Activated gamma-delta T cell treated with anti-CD3 and anti-CD28 coated beads, Interleukin-2, amount 50 U/mL, for 16 hours (primary cell): ENCODE results near the gene NPLOC4.

Source experiments
- DNase-seq: peaks from one replicate; pipeline ENCODE4 v3.0.0-alpha.2; 2020; ENCODE audit warnings: low read depth

The NPLOC4 gene

DNA sequence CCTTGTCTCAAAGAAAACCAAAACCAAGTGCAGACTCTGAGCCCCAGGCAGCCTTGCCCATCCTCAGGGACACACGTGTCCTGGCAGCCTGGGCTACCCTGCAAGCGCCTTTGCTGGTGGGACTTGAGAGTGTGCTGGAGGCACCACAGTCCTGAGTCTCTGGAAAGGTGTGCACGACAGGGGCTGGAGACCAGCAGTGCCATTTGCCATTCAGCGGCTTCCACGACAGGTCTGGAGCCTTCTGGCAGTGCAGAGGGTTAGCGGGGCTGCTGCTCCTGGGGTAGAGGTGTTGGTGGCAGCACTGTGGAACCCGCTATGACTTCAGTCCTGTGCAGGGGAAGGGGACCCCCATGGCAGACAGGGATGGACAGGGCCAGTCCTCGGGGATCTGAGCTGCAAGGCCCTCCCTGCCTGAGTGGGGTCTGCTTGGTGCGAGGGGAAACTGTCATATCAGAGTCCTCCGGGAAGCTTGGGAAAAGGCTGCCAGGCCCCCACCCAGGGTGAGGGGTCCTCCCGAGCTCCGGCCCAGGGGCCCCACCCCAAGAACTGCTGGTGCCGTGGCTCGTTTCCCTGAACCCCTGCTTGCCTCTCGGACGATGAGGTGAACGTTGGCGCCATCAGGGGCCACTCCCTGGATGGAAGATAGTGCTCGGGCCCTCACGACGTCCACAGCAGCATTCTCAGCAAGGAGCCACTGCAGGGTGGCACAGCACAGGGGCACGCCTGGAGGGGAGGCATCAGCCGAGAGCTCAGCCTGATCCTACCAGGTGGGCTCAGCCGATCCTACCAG lies 91.6 kb downstream of the NPLOC4 start:
- no peak for DNase-seq

DNA sequence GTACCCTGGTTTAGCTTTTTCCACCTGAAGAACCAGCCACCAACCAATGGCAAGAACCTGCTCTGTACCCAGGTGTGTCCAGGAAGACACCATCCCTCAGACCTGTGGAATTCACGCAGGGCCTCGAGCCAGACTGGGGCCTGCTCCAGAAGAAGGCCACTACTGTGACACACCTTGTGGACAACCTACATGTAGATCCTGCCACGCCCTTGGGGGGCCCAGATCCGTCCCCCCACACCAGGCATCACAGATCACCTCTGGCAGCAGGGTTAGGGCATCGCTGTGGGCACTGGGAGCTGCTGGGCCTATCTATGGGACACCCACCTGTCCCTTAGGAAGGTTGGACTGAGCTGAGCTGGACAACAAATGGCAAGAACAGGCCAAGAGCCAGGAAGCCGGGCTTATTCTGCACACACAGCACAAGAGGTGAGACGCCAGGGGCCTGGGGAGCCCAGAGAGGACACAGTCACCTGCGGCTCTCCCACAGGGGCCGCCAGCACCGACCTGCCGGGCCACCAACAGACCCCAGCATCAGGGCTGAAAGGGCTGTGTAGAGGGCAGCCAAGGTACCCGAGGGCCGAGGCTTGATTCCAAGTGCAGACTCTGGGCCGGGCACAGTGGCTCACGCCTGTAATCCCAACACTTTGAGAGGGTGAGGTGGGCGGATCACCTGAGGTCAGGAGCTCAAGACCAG lies 92.5 kb downstream of the NPLOC4 start:
- DNase-seq = no peak

DNA sequence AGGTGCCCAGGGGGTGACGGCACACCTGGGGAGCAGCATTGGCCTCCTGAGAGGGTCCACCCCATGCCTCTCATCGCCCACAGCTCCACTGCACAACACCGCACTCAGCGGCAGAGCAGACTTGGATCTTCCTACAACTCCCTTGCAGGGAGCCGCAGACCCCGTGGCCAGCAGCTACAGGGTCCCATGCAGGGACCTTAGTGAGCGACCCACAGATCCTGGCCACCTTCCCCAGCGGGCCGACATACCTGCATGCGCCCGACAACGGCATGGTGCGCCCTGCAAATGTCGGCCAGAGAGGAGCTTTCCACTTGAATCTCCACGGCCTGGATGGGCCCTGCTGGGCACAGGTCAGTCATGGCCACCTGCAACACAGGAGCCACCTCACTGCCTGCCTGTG lies 93.2 kb downstream of the NPLOC4 start:
- DNase-seq = no peak

DNA sequence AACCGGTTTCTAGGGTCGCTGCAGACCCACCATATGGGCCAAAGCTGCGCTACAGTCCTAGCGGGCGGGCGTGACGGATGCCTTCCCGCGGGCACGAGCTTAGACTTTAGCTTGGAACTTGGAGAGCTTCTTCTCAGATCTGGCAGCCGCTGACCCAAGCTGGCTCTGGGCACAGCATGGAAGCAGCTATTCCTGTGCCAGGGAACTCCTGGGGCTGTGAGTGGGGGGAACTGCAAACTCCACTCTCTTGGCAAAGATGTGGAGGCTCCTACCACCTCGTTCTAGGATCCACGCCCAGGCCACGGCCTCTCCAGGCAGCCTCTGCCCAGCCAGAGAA lies 93.6 kb downstream of the NPLOC4 start:
- no peak for DNase-seq

DNA sequence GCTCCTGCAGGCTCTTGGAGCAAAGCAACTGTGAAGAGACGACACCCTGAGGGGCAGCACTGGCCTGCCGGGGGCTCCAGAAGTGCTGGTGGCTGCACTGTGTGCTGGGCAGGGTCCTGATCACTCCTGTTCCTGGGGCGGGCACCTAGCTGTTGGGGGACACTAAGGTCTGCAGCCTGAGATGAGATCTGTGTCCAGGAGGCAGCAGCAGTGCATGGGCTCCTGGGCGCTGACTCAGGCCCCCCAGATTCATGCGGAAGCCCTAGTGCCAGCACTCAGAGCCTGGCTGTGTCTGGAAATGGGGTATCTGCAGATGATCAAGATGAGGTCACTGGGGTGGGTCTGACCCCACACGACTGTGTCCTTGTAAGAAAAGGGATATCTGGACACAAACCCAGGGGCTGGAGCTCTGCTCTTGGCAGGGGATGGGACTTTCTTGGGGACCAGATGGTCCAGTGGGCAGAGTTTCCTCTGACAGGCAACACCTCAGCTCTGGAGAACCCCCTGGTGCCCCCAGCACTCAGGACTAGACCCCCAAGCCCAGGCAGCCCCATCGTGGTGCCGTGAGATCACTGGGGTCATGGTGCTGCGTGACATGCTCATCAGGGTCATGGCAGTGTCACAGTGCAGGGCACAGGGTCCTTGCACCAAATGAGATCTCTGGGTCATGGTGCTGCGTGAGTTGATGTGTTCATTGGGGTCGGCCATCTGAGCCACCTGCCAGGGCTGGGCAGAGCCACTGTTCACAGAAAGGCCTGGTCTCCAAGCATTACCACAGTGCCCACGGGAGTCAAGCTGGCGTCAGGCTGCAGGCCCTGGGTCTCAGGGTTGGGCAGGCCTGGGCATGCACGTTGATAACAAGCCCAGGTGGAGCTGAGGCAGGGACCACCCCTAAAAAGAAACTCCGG lies 94.2 kb downstream of the NPLOC4 start:
- DNase-seq = no peak

DNA sequence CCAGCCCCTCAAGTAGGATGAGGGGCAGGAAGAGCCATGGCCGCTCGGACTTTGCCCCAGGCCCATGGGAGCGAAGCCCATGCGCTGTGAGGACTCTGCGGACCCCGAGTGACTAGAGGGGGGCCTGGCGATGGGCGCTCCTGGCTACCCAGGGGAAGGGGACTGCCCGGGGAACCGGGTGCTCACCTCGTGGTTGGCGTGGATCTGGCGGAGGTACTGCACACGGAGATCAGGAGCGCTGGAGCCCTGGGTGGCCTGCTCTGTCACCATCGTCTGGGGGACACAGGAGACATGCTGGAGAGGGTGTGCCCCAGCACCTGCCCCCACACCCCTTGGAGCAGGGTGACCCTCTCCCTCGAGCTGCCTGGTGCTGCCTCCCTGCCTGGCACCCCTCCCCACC lies 95.8 kb downstream of the NPLOC4 start:
- no peak for DNase-seq

DNA sequence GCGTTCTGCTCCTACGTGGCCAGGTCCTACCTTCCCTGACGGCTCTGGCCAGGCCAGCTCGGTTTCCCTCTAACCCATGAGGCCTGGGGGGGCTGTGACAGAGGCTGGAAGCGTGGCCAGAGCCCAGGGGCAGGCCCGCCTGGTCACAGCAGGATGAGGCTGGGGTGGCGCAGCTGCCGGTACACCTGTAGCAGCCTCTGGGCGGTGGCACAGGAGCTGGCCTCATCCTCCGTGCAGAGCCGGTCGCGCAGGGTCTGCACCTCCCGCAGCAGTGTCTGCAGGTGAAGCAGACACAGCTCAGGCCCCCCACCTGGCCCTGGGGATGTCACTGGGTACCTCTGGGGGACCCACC lies 96.3 kb downstream of the NPLOC4 start:
- DNase-seq = no peak

DNA sequence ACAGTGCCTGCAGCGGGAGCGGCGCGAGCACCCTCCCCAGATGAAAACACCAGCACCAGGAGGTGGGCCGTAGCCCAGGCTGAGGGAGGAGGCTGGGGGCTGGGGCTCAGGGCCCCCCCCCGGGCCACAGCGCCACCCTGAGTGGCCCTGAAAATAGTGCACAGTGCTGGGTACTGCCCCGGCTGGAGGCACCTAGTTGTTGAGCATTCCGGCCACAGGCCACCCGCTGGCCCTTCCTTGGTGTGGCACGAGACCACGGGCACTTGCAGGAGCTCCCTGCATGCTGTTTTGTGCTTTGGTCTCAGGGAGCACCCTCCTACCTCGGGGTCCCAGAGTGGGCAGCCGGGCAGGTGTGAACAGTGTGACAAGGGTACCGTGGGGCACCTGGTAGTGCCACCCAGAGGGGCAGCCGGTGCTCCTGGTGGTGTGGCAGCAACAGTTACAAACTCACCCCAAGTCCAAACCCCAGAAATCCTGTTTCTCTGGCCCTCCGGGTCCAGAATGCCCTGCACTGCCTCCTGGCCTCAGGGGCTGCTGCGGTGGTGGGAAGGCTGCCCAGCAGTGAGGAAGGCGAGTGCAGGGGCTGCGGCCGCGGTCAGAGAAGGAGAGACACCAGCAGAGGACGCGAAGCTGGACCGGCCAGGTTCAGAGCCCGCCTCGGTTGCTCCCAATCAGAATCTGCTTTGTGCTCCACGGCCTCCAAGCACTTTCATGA lies 96.8 kb downstream of the NPLOC4 start:
- no peak for DNase-seq

DNA sequence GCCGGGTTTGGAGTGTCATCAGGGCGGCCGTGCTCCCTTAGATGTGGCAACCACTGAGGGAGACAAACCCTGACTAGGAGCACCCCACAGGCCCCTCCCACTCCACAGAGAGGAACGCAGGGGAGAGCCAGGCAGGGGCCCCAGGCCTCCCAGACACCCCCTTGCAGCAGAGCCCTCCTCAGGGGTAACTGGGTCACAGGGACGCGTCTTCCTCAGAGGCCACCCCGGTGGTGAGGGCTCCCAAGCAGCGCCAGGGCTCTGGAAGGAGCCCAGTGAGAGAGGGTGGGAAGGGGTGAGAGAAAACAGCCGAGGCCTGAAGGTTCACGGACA lies 97.4 kb downstream of the NPLOC4 start:
- DNase-seq = no peak

DNA sequence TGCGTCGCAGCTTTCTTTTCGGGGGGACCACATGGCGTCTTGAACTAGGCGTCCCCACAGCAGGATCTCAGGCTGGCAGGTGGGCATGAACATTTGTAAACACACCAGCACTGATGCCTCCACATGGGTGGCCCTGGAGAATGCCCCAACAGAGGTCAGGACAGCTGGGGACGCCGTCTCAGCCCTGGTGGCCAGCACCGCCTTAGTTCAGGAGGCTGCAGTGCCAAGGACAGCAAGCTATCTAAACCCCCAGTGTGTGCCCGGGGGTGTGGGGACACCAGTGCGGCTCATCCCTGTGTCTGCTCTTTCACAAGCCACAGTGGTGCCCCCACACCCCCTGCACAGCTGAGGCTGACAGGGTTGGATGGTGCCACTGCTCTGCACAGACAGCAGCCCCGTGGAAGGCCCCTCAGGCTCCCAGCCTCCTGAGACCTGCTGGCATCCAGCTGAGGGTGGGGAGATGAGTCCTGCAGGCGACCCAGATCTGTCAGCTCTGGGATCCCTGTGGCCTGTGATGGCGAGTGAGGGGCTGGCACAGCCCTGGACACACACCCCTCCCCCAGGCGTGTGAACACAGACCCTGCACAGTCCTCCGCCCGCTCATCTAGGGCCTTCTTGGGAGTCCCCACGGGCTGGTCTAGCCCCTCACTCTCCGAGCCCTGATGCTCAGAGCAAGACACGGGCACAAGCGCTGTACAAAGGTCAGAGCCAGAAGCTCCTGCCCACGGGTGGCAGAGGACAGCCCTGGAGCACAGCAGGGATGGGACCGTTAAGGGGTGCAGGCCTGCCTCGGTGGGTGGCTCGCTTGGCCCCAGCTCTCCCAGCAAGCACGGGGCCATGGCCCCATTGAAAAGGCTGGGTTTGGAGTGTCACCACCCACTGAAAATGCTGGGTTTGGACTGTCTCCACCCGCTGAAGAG lies 98.0 kb downstream of the NPLOC4 start:
- DNase-seq = no peak

DNA sequence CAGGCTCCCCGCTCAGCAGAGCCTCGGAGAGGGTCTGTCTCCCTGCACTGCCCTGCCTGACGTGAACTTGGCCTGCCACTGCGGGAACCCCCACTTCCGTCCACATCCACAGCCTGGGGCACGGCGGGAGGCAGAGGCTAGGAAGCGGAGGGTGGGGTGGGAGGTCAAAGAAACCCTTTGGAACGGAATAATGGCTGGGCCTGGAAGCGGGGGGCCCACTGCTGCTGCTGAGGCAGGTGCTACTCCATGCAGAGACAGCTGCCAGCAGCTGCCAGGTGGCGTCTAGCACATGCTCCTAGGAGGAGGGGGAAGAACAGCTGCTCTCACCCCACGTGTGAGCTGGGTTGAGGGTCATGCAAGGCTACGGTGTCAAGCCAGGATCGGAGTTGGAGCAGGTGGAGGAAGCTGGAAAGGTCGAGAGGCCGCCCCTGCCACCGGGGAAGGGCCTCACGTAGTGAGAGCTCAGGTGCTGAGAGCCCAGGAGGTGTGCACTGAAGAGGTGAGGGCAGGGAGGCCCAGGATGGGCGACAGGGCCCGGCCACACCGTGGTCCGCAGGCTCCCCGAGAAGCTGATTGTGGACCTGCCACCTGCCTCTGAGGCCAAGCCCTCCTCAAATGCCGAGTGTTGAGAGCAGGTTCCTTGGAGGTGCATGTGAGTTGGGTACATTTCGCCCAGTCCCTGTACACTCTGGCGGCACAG lies 98.9 kb downstream of the NPLOC4 start:
- no peak for DNase-seq

DNA sequence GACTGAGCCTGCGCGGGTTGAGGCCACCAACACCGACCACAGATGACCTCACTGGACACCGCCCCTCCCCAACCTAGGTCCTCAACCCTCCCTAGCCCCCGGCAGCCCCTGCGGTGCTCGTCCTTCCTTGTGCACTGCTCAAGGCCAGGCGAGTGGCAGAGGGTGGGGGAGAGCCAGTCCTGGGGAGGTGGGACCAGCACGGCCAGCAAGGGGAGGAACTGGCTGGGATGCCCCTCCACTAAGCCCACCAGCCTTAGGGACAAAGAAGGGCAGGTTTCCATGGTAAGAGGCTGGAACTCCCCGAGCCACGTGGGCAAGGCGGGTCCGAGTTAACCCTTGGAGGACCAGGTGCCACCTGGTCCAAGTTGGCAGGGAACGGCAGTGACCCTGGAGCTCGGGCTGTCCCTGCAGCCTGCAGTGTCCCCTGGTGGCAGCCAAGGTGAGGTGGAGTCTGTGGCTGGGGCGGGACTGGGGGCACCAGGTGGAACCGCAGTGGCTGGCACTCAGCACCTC lies 99.5 kb downstream of the NPLOC4 start:
- no peak for DNase-seq

DNA sequence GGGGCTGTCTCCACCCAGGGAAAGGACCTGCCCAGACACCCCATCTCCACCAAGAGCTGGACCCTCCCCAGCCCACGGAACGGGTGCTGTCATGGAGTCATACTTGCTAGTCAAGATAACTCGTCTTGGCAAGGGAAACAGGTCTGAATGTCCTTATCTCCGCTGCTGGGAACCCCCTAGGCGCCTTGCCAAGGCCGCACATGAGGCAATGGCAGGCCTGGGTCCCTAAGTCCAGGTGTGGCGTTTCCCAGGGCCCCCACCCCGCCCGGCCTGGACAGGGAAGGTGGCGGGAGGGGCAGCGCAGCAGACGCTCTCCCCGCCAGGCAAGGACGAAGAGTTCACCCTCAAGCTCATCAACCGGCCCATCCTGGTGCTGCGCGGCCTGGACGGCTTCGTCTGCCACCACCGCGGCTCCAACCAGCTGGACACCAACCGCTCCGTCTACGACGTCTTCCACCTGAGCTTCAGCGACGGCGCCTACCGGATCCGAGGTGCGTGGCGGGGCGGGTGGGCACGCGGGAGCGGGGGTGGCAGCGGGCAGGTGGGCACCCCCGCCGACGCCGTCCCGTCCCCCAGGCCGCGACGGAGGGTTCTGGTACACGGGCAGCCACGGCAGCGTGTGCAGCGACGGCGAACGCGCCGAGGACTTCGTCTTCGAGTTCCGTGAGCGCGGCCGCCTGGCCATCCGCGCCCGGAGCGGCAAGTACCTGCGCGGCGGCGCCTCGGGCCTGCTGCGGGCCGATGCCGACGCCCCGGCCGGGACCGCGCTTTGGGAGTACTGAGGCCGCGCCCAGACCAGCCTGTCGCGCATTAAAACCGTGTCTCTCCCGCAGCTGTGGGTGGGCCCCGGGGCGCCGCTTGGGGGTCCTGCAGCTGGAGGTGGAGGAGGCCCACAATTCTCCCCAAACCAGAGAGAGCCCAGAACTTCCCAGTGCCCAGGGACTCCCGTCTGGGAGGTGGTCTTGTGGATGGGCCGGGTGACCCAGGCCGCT lies 100.3 kb downstream of the NPLOC4 start:
- no peak for DNase-seq

DNA sequence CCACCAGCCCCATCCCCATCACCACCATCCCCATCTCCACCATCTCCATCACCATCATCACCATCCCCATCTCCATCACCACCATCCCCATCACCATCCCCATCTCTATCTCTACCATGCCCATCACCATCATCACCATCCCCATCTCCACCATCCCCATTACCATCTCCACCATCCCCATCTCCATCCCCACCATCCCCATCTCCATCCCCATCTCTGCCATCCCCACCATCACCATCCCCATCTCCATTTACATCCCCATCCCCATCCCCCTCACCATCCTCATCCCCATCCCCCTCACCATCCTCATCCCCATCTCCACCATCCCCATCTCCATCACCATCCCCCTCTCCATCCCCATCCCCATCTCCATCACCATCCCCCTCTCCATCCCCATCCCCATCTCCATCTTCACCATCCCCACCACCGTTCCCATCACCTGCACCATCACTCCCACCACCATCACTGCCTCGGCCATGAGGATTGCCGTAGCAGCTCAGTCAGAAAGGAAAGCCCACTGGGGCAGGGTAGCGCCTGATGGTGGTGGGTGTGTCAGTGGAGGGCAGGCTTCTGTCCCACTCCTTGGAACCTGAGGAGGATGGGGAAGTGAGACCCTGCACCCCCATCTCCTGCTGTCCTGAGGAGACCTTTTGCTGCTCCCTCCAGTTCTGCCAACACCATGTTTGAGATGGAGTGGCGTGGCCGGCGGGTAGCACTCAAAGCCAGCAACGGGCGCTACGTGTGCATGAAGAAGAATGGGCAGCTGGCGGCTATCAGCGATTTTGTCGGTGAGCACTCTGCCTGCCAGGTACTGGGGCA lies 101.2 kb downstream of the NPLOC4 start:
- DNase-seq = no peak

DNA sequence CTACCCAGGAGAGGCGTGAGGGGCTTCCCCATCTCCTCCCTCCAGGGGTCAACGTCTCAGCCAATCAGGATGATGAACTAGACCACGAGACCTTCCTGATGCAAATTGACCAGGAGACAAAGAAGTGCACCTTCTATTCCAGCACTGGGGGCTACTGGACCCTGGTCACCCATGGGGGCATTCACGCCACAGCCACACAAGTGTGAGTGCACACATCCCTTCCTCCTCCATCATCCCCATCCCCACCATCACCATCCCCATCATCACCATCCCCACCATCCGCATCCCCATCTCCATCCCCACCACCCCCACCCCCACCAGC lies 101.9 kb downstream of the NPLOC4 start:
- DNase-seq = no peak

DNA sequence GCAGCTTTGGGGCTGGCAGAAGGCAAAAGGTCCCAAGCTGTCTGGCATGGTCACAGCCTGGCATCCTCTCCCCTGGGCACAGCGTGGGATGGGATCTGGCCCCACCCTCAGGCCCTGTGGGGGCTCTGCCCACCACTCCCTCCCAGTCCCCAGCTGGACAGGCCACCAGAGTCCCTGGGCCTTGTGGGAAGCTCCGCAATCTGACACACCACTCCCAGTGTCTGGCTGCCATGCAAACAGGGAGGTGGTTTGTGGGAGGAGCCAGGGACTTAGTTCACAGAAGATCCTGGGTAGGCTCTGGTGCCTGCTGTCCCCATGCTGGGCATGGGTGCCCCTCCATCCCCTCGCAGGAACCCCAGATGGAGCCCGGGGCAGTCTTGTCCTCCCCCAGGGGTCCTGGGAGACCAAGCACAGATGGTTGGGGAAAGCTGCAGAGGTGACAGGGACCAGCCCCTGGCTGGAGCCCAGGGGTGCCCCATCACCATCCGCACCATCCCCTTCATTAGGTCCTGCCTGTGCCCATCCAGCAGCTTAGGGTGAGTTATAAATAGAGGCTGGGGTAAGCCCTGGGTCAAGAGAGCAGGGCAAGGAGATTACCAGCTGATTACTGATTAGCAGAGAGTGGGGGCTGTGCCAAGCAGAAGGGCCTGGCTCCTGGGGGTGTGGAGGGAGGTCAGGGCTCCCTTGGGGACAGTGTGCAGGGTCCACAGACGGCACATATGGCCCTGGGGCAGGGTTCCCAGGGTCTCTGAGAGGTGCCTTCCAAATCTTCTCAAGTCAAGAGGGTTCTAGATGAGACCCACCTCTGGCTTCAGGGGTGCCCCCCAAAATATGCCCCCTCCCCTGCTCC lies 102.5 kb downstream of the NPLOC4 start:
- DNase-seq = no peak

DNA sequence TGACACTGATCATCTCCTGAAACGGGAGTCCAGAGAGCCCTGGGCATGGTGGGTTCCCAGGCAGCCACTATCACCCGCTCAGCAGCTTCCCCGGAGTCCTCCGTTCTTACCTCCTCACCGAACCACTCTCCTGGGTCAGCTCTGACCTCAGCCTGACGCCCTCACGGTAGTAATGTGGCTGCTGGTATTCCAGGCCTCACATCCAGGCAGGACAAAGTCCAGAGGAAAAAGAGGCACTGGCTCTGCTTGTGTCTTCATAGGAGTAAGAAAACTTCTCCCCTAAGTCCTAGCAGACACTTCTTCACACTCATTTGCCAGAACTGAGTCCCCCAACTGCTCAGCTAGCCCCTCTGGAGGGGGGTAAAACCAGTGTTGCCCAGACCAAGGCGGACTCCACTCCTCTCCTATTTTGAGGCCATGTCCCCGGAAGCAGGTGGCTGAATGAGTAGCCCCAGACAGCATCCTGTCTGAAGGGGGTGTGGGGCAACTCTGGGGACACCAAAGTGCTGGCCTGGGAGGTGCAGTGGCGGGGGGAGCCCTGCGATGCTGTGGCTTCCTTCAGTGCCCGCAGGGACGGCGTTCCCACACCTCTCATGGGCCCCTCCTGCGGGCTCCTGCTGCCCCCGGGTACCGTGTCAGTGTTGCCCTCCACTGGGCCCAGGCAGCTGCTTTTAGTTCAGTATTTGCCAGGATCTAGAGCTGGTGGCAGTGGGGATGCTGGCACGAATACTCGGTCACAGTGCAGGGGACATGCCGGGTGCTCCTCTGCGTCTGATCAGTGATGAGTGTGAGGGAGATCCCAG lies 103.4 kb downstream of the NPLOC4 start:
- DNase-seq = no peak
